Measurements from ENCODE around the gene PPP1R12B.
"Not testable (repeated sequence)": the region's sequence is repeated elsewhere in the genome, so short reads cannot be mapped to it uniquely, and the experiment has no call there.

DNA sequence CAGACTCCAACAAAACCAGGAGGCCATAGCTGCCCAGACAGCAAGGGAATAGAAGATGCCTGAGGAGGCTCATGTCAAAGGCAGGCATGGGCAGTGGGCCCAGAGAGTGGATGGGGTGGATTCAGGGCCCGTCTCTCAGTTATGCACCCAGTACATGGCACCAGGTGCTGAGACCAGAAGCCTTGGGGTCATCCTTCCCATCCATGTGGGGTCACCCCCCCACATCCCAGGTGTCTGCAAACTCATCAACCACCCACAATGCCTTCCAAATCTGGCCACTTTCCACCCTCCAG lies 266.7 kb downstream of the PPP1R12B start:
- TF ChIP-seq, protein P1, sequence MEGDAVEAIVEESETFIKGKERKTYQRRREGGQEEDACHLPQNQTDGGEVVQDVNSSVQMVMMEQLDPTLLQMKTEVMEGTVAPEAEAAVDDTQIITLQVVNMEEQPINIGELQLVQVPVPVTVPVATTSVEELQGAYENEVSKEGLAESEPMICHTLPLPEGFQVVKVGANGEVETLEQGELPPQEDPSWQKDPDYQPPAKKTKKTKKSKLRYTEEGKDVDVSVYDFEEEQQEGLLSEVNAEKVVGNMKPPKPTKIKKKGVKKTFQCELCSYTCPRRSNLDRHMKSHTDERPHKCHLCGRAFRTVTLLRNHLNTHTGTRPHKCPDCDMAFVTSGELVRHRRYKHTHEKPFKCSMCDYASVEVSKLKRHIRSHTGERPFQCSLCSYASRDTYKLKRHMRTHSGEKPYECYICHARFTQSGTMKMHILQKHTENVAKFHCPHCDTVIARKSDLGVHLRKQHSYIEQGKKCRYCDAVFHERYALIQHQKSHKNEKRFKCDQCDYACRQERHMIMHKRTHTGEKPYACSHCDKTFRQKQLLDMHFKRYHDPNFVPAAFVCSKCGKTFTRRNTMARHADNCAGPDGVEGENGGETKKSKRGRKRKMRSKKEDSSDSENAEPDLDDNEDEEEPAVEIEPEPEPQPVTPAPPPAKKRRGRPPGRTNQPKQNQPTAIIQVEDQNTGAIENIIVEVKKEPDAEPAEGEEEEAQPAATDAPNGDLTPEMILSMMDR (optimal IDR thresholded peaks at IDR 0.05 in 1 of 3, IDR thresholded peaks at IDR 0.05 in 1 of 3, conservative IDR thresholded peaks at IDR 0.05 in 1 of 3; ENCODE audit: extremely low read depth in 1 of 3, insufficient read depth in 2 of 3, low read length in 3 of 3), result not testable (repeated sequence)
- TF ChIP-seq EZH2 (IDR thresholded peaks at IDR 0.05; ENCODE audit: low read length), result not testable (repeated sequence)

Data from keratinocyte (primary cell).